IMR-90 (cell line): Measurements from ENCODE around the gene HMGN2. TPM values are rescaled to one million over a fixed set of nuclear protein-coding genes. Genes with fewer than 3 reads are reported as not detected.

Source experiments
- ATAC-seq: fragments of 200-7000 bp; cut with Tn5 transposase; 2 replicates; pipeline ENCODE4 v1.9.1; 2020; ENCODE audit warnings: low read depth, mild to moderate bottlenecking, moderate library complexity
- BruUV-seq: library from RNA; stranded (reverse); fragments of 400-500 nt; replicated peaks from 2 replicates; lab custom pipeline; 2021; lab: Mats Ljungman, UMichigan
- CTCF ChIA-PET: fragments of 300-600 bp; formaldehyde crosslinking; extraction: SDS; loops from one replicate; lab custom pipeline; 2021; ENCODE audit warnings: antibody characterized with exemption; lab: Yijun Ruan, JAX
- POLR2A ChIA-PET: fragments of 300-600 bp; sonication (Branson Sonifier 250); formaldehyde crosslinking; loops from one replicate; lab custom pipeline; 2022; ENCODE audit warnings: antibody characterized with exemption; ENCODE audit not compliant: unreplicated experiment; lab: Charles Lee
- DNase-seq: peaks from one replicate; pipeline ENCODE4 v3.0.0; 2013
- H2AFZ ChIP-seq: replicated peaks from 2 replicates; pipeline ENCODE3; 2013; ENCODE audit warnings: low read length, mild to moderate bottlenecking; ENCODE audit not compliant: poor library complexity
- H2AK5ac ChIP-seq: 2 replicates; pipeline ENCODE4 v1.6.1; 2013; ENCODE audit warnings: low read depth, low read length, inconsistent platforms
- H2AK9ac ChIP-seq: replicated peaks from 2 replicates; pipeline ENCODE3; 2013; ENCODE audit warnings: mild to moderate bottlenecking, low read depth, low read length, moderate library complexity; ENCODE audit not compliant: poor library complexity
- H2BK120ac ChIP-seq: 2 replicates; pipeline ENCODE4 v1.6.1; 2013; ENCODE audit warnings: low read depth, low read length, inconsistent platforms
- H2BK15ac ChIP-seq: 3 replicates; pipeline ENCODE4 v1.6.1; 2013; ENCODE audit warnings: low read depth, low read length, inconsistent platforms
- H2BK20ac ChIP-seq: 2 replicates; pipeline ENCODE4 v1.6.1; 2013; ENCODE audit warnings: low read depth, mild to moderate bottlenecking, inconsistent platforms, low read length, moderate library complexity
- H2BK5ac ChIP-seq: 2 replicates; pipeline ENCODE4 v1.6.1; 2013; ENCODE audit warnings: mild to moderate bottlenecking, low read depth, low read length, inconsistent platforms; ENCODE audit not compliant: poor library complexity, severe bottlenecking
- H3K14ac ChIP-seq: replicated peaks from 2 replicates; pipeline ENCODE4 v1.6.1; 2013; ENCODE audit warnings: low read depth, low read length, inconsistent platforms
- H3K18ac ChIP-seq: 2 replicates; pipeline ENCODE4 v1.6.1; 2013; ENCODE audit warnings: low read depth, low read length, control low read depth
- H3K23ac ChIP-seq: 2 replicates; pipeline ENCODE4 v1.6.1; 2013; ENCODE audit warnings: low read depth, low read length, inconsistent platforms
- H3K27ac ChIP-seq: 2 replicates; pipeline ENCODE4 v1.5.1; 2013; ENCODE audit warnings: mild to moderate bottlenecking, control low read depth, low read length; ENCODE audit not compliant: insufficient read depth
- H3K27me3 ChIP-seq: 2 replicates; pipeline ENCODE4 v1.6.1; 2013; ENCODE audit warnings: low read length; ENCODE audit not compliant: control insufficient read depth, insufficient read depth
- H3K36me3 ChIP-seq: 2 replicates; pipeline ENCODE4 v1.6.1; 2013; ENCODE audit warnings: low read length, mixed read lengths; ENCODE audit not compliant: control insufficient read depth, insufficient read depth
- H3K4ac ChIP-seq: 2 replicates; pipeline ENCODE4 v1.6.1; 2013; ENCODE audit warnings: low read depth, low read length, inconsistent platforms
- H3K4me1 ChIP-seq: 2 replicates; pipeline ENCODE4 v1.6.1; 2013; ENCODE audit warnings: low read length, mixed read lengths; ENCODE audit not compliant: control insufficient read depth, insufficient read depth
- H3K4me2 ChIP-seq: 2 replicates; pipeline ENCODE4 v1.6.1; 2013; ENCODE audit warnings: low read depth, mild to moderate bottlenecking, control low read depth, low read length, moderate library complexity
- H3K4me3 ChIP-seq: 2 replicates; pipeline ENCODE4 v1.5.1; 2013; ENCODE audit warnings: low read depth, mild to moderate bottlenecking, control low read depth, low read length, moderate library complexity; ENCODE audit not compliant: insufficient read depth
- H3K56ac ChIP-seq: 2 replicates; pipeline ENCODE4 v1.6.1; 2013; ENCODE audit warnings: low read length, inconsistent platforms; ENCODE audit not compliant: insufficient read depth; ENCODE audit errors: extremely low read depth
- H3K79me1 ChIP-seq, 2 experiments: 2 replicates each; pipeline ENCODE4 v1.6.1; 2013; ENCODE audit warnings: low read length in 2 of 2, inconsistent platforms in 1 of 2, low read depth in 1 of 2
- H3K9ac ChIP-seq: 2 replicates; pipeline ENCODE4 v1.6.1; 2013; ENCODE audit warnings: low read depth, low read length, control low read depth
- H3K9me1 ChIP-seq: 2 replicates; pipeline ENCODE4 v1.6.1; 2013; ENCODE audit warnings: low read length, inconsistent platforms; ENCODE audit not compliant: insufficient read depth
- H3K9me3 ChIP-seq: 2 replicates; pipeline ENCODE4 v1.6.1; 2013; ENCODE audit warnings: low read length; ENCODE audit not compliant: control insufficient read depth, insufficient read depth
- H4K20me1 ChIP-seq: 2 replicates; pipeline ENCODE4 v1.6.1; 2013; ENCODE audit warnings: low read length, inconsistent platforms; ENCODE audit not compliant: insufficient read depth
- H4K5ac ChIP-seq: 2 replicates; pipeline ENCODE4 v1.6.1; 2013; ENCODE audit warnings: mild to moderate bottlenecking, low read depth, low read length, control low read depth
- H4K8ac ChIP-seq, 2 experiments: 2 replicates each; pipeline ENCODE4 v1.6.1; 2013; ENCODE audit warnings: low read depth in 2 of 2, low read length in 2 of 2, control low read depth in 1 of 2, inconsistent platforms in 1 of 2
- H4K91ac ChIP-seq: 2 replicates; pipeline ENCODE4 v1.6.1; 2013; ENCODE audit warnings: low read depth, low read length, inconsistent platforms; ENCODE audit not compliant: insufficient read depth
- BHLHE40 ChIP-seq: fragments of 150-350 bp; IDR thresholded peaks from 2 replicates; pipeline ENCODE4 v1.6.1; 2016; ENCODE audit warnings: mild to moderate bottlenecking, low read depth, low read length
- CEBPB ChIP-seq: IDR thresholded peaks from 2 replicates; pipeline ENCODE4 v1.6.1; 2012; ENCODE audit warnings: low read depth, low read length, improper control_type of control experiment
- CHD1 ChIP-seq: IDR thresholded peaks from 2 replicates; pipeline ENCODE4 v1.6.1; 2012; ENCODE audit warnings: low read depth, low read length, improper control_type of control experiment
- ELK1 ChIP-seq: fragments of 150-350 bp; IDR thresholded peaks from 2 replicates; pipeline ENCODE4 v1.6.1; 2016; ENCODE audit warnings: low read depth, mild to moderate bottlenecking, low read length, moderate library complexity, borderline replicate concordance
- FOS ChIP-seq: fragments of 150-350 bp; IDR thresholded peaks from 2 replicates; pipeline ENCODE4 v1.6.1; 2016; ENCODE audit warnings: low read depth, low read length
- MAFK ChIP-seq: IDR thresholded peaks from 2 replicates; pipeline ENCODE4 v1.6.1; 2012; ENCODE audit warnings: low read depth, low read length, improper control_type of control experiment
- MAZ ChIP-seq: IDR thresholded peaks from 2 replicates; pipeline ENCODE4 v1.6.1; 2012; ENCODE audit warnings: low read depth, mild to moderate bottlenecking, low read length, improper control_type of control experiment, moderate library complexity, borderline replicate concordance
- NFE2L2 ChIP-seq: fragments of 150-350 bp; IDR thresholded peaks from 2 replicates; pipeline ENCODE4 v1.6.1; 2016; ENCODE audit warnings: low read depth, mild to moderate bottlenecking, low read length
- RAD21 ChIP-seq: IDR thresholded peaks from 2 replicates; pipeline ENCODE4 v1.6.1; 2012; ENCODE audit warnings: low read length, improper control_type of control experiment
- RCOR1 ChIP-seq: IDR thresholded peaks from 2 replicates; pipeline ENCODE4 v1.6.1; 2012; ENCODE audit warnings: mild to moderate bottlenecking, low read length, improper control_type of control experiment; ENCODE audit not compliant: insufficient replicate concordance
- RFX5 ChIP-seq: IDR thresholded peaks from 2 replicates; pipeline ENCODE4 v1.8.0; 2012; ENCODE audit warnings: low read depth, mild to moderate bottlenecking, low read length, moderate library complexity
- USF2 ChIP-seq: fragments of 150-350 bp; IDR thresholded peaks from 2 replicates; pipeline ENCODE4 v1.6.1; 2017; ENCODE audit warnings: mild to moderate bottlenecking, antibody characterized with exemption, low read length, low read depth
- WGBS, 2 experiments: methylation state at CpG; one replicate each; pipeline versions ENCODE4 v1.1.5 to v1.1.7; 2013; ENCODE audit warnings: missing lambda C conversion rate in 2 of 2; ENCODE audit not compliant: insufficient read length in 1 of 2; ENCODE audit errors: extremely low coverage in 2 of 2; 5-methylcytosine and 5-hydroxymethylcytosine counted together
- dilution Hi-C: fragments of 300-500 bp; cut with HindIII; formaldehyde crosslinking; loops from one replicate; pipeline ENCODE4 v1.14.3; 2018; ENCODE audit warnings: low sequenced_read_pairs; ENCODE audit not compliant: unreplicated experiment
- in situ Hi-C: fragments of 300-500 bp; cut with MboI; formaldehyde crosslinking; loops from 3 replicates; pipeline ENCODE4 v1.14.3; 2019; ENCODE audit warnings: low sequenced_read_pairs, inconsistent platforms, mixed read lengths
- intact Hi-C: fragments of 100-400 bp; cut with micrococcal nuclease; formaldehyde crosslinking; loops from 2 replicates; pipeline ENCODE4 v1.10.0; 2022
- polyA plus RNA-seq, 3 experiments: library from polyadenylated mRNA; depleted of rRNA; stranded (reverse); fragments of >200 nt; gene quantifications; 2 replicates each; pipeline ENCODE4 v1.2.3, GENCODE V29; 2012; ENCODE audit warnings: low replicate concordance in 1 of 3
- total RNA-seq: library from RNA; depleted of rRNA; stranded (reverse); fragments of >200 nt; gene quantifications from 2 replicates; pipeline ENCODE4 v1.2.3, GENCODE V29; 2012

The HMGN2 gene
- total and polyA plus RNA-seq, 2 of the 4 experiments (the other 2 are of a cell fraction): 367 to 505 TPM

GRCh38 chr1:26490155-26490554 lies 17.9 kb downstream of the HMGN2 start:
- CTCF ChIA-PET: interaction anchor here (1.0 kb wide), 1 partner anchor 10 kb away, joined by 3 read pairs; no protein-coding TSS in a partner anchor
- H3K27me3 ChIP-seq: peaks cover 5% of the 10 kb centered on the region; the same call in 1 of the 2 replicates
- no peaks in the 10 kb centered on the region for H3K9me3 ChIP-seq
- in situ Hi-C loops (no loop called here), dilution Hi-C loops (no loop called here), intact Hi-C loops (no loop called here)
- H3K4me1 ChIP-seq: no peaks in the 10 kb centered on the region
- ATAC-seq (no peak), DNase-seq (no peak)
- H3K9me1 ChIP-seq: no peaks in the 10 kb centered on the region
- H2BK5ac ChIP-seq: no peak overlapping the region
- no peak overlapping the region for H4K91ac ChIP-seq
- H4K5ac ChIP-seq: no peak overlapping the region
- H2BK20ac ChIP-seq: no peak overlapping the region
- no peak overlapping the region for H3K4me3 ChIP-seq
- POLR2A ChIA-PET: interaction anchor here (1.0 kb wide), 1 partner anchor 10 kb away, joined by 3 read pairs; no protein-coding TSS in a partner anchor
- TF ChIP-seq ELK1 (no peak), NFE2L2 (no peak), RAD21 (no peak), MAZ (no peak), USF2 (no peak), RCOR1 (no peak), FOS (no peak), CEBPB (no peak), BHLHE40 (no peak), MAFK (no peak), CHD1 (no peak), RFX5 (no peak)
- no peak overlapping the region for H3K4me2 ChIP-seq
- no peak overlapping the region for H2AFZ ChIP-seq
- H3K56ac ChIP-seq: no peak overlapping the region
- H2BK15ac ChIP-seq: no peak overlapping the region
- no peaks in the 10 kb centered on the region for H3K36me3 ChIP-seq
- no peak overlapping the region for H3K27ac ChIP-seq
- H2AK9ac ChIP-seq: no peak overlapping the region
- no peak overlapping the region for H2BK120ac ChIP-seq
- no peak overlapping the region for H3K23ac ChIP-seq
- no peaks in the 10 kb centered on the region for H4K20me1 ChIP-seq
- no peaks in the 10 kb centered on the region for H3K79me1 ChIP-seq
- no peak overlapping the region for H4K8ac ChIP-seq
- H3K9ac ChIP-seq: no peak overlapping the region
- H3K18ac ChIP-seq: no peak overlapping the region
- no peak overlapping the region for H2AK5ac ChIP-seq
- WGBS, 2 experiments: no CpG with 5 or more reads among the region's 4 CpGs
- H3K4ac ChIP-seq: no peak overlapping the region
- no TSS peak for BruUV-seq
- H3K14ac ChIP-seq: no peak overlapping the region
